OCI-LY1 (cell line): ENCODE measurements around the gene GRID2.

Experiments
- H2AFZ ChIP-seq: fragments of 200-600 bp; sonication (generic), shearing (Covaris generic); 2 replicates; pipeline ENCODE4 v1.6.0; 2014; ENCODE audit warnings: antibody characterized with exemption, mild to moderate bottlenecking, low read length
- H3F3A ChIP-seq: fragments of 200-600 bp; sonication (generic), shearing (Covaris generic); 2 replicates; pipeline ENCODE4 v1.6.0; 2014; ENCODE audit warnings: mild to moderate bottlenecking, antibody characterized with exemption, low read length, moderate library complexity; ENCODE audit not compliant: insufficient read depth
- H3K27ac ChIP-seq: fragments of 200-600 bp; sonication (generic); 2 replicates; pipeline ENCODE4 v1.5.1; 2014; ENCODE audit warnings: low read length, mixed run types, mild to moderate bottlenecking, low read depth; ENCODE audit not compliant: poor library complexity, severe bottlenecking
- H3K27me3 ChIP-seq: fragments of 200-600 bp; sonication (generic); 2 replicates; pipeline ENCODE4 v1.6.0; 2014; ENCODE audit warnings: antibody characterized with exemption, mild to moderate bottlenecking, low read length, moderate library complexity; ENCODE audit not compliant: insufficient read depth
- H3K36me3 ChIP-seq: fragments of 200-600 bp; sonication (generic); 2 replicates; pipeline ENCODE4 v1.6.1; 2014; ENCODE audit warnings: mild to moderate bottlenecking, antibody characterized with exemption, low read length, moderate library complexity, mixed read lengths; ENCODE audit not compliant: insufficient read depth
- H3K4me1 ChIP-seq: fragments of 200-600 bp; sonication (generic); 2 replicates; pipeline ENCODE4 v1.5.1; 2014; ENCODE audit warnings: mild to moderate bottlenecking, low read length, moderate library complexity; ENCODE audit not compliant: insufficient read depth, severe bottlenecking
- H3K4me2 ChIP-seq: fragments of 200-600 bp; sonication (generic), shearing (Covaris generic); 2 replicates; pipeline ENCODE4 v1.6.1; 2014; ENCODE audit warnings: low read length
- H3K4me3 ChIP-seq: fragments of 200-600 bp; sonication (generic); 2 replicates; pipeline ENCODE4 v1.5.1; 2014; ENCODE audit warnings: low read length, low read depth, mild to moderate bottlenecking, mixed read lengths; ENCODE audit not compliant: poor library complexity, severe bottlenecking
- H3K79me2 ChIP-seq: fragments of 200-600 bp; shearing (Covaris generic); 2 replicates; pipeline ENCODE4 v1.6.1; 2016; ENCODE audit warnings: mixed run types, low read length, mixed read lengths; ENCODE audit not compliant: insufficient read depth
- H3K9ac ChIP-seq: fragments of 200-600 bp; sonication (generic), shearing (Covaris generic); 2 replicates; pipeline ENCODE4 v1.6.1; 2014; ENCODE audit warnings: mild to moderate bottlenecking, low read length, mixed read lengths
- H3K9me2 ChIP-seq: fragments of 200-600 bp; sonication (generic), shearing (Covaris generic); 2 replicates; pipeline ENCODE4 v1.6.1; 2014; ENCODE audit warnings: low read depth, mild to moderate bottlenecking, low read length, mixed read lengths
- H3K9me3 ChIP-seq: fragments of 200-600 bp; shearing (Covaris generic); 2 replicates; pipeline ENCODE4 v1.6.1; 2014; ENCODE audit warnings: low read length, mixed read lengths
- H4K20me1 ChIP-seq: fragments of 200-600 bp; sonication (generic), shearing (Covaris generic); 2 replicates; pipeline ENCODE4 v1.6.0; 2016; ENCODE audit warnings: mild to moderate bottlenecking, low read length; ENCODE audit not compliant: insufficient read depth
- EZH2 ChIP-seq: fragments of 200-600 bp; sonication (generic), shearing (Covaris generic); IDR thresholded peaks from 2 replicates; pipeline ENCODE4 v1.8.0; 2017; ENCODE audit warnings: borderline replicate concordance, mixed run types, mild to moderate bottlenecking, antibody characterized with exemption, low read length, moderate library complexity, mixed read lengths
- TF ChIP-seq, protein P1 (sequence below): fragments of 200-600 bp; sonication (generic), shearing (Covaris generic); IDR thresholded peaks from 2 replicates; pipeline ENCODE4 v1.5.1; 2017; ENCODE audit warnings: mild to moderate bottlenecking, antibody characterized with exemption, low read length, moderate library complexity, mixed read lengths

Gene GRID2

GRCh38 chr4:93002240-93002639 lies 698.5 kb downstream of the GRID2 start:
- Histone ChIP-seq H2AFZ (no peak overlapping the region), H3K9ac (no peak overlapping the region), H3K27ac (no peak overlapping the region), H3K9me2 (no peaks in the 10 kb centered on the region), H3K79me2 (no peaks in the 10 kb centered on the region), H3F3A (no peaks in the 10 kb centered on the region), H3K9me3 (no peaks in the 10 kb centered on the region), H3K27me3 (no peaks in the 10 kb centered on the region), H3K36me3 (no peaks in the 10 kb centered on the region), H3K4me2 (no peak overlapping the region), H4K20me1 (no peaks in the 10 kb centered on the region), H3K4me1 (no peaks in the 10 kb centered on the region), H3K4me3 (no peak overlapping the region)
- TF ChIP-seq, protein P1, sequence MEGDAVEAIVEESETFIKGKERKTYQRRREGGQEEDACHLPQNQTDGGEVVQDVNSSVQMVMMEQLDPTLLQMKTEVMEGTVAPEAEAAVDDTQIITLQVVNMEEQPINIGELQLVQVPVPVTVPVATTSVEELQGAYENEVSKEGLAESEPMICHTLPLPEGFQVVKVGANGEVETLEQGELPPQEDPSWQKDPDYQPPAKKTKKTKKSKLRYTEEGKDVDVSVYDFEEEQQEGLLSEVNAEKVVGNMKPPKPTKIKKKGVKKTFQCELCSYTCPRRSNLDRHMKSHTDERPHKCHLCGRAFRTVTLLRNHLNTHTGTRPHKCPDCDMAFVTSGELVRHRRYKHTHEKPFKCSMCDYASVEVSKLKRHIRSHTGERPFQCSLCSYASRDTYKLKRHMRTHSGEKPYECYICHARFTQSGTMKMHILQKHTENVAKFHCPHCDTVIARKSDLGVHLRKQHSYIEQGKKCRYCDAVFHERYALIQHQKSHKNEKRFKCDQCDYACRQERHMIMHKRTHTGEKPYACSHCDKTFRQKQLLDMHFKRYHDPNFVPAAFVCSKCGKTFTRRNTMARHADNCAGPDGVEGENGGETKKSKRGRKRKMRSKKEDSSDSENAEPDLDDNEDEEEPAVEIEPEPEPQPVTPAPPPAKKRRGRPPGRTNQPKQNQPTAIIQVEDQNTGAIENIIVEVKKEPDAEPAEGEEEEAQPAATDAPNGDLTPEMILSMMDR: no peak
- TF ChIP-seq EZH2: no peak

- Histone ChIP-seq H4K20me1 (no peaks in the 10 kb centered on the region), H3K27me3 (no peaks in the 10 kb centered on the region), H3K9me3 (no peaks in the 10 kb centered on the region), H3K4me1 (no peaks in the 10 kb centered on the region), H3K4me3 (no peak overlapping the region), H3K4me2 (no peak overlapping the region), H3K27ac (no peak overlapping the region), H3K36me3 (no peaks in the 10 kb centered on the region), H3K9me2 (no peaks in the 10 kb centered on the region), H3K9ac (no peak overlapping the region), H2AFZ (no peak overlapping the region), H3K79me2 (no peaks in the 10 kb centered on the region), H3F3A (no peaks in the 10 kb centered on the region)
- no peak for TF ChIP-seq EZH2
- TF ChIP-seq, protein P1: no peak
Measured at GRCh38 chr4:93016350-93016749, 712.6 kb downstream of the GRID2 start.

GRCh38 chr4:93018243-93018642 lies 714.5 kb downstream of the GRID2 start:
- Histone ChIP-seq H2AFZ (no peak overlapping the region), H3K4me3 (no peak overlapping the region), H3K27me3 (no peaks in the 10 kb centered on the region)

More at GRCh38 chr4:93018243-93018642, 714.5 kb downstream of the GRID2 start:
- no peaks in the 10 kb centered on the region for H3K79me2 ChIP-seq
- no peaks in the 10 kb centered on the region for H3K4me1 ChIP-seq
- TF ChIP-seq, protein P1: no peak
- TF ChIP-seq EZH2: no peak
- H3K27ac ChIP-seq: no peak overlapping the region
- H3K9ac ChIP-seq: no peak overlapping the region
- H3K9me3 ChIP-seq: no peaks in the 10 kb centered on the region
- H3K4me2 ChIP-seq: no peak overlapping the region
- H4K20me1 ChIP-seq: no peaks in the 10 kb centered on the region
- H3F3A ChIP-seq: no peaks in the 10 kb centered on the region
- H3K9me2 ChIP-seq: no peaks in the 10 kb centered on the region
- no peaks in the 10 kb centered on the region for H3K36me3 ChIP-seq
